ENCODE results near the gene MYO18B. TPM values are rescaled to one million over a fixed set of nuclear protein-coding genes. Genes with fewer than 3 reads are reported as not detected.

Gene MYO18B
- total RNA-seq, 1 experiment from 2014 or later, result 0.07 TPM

DNA sequence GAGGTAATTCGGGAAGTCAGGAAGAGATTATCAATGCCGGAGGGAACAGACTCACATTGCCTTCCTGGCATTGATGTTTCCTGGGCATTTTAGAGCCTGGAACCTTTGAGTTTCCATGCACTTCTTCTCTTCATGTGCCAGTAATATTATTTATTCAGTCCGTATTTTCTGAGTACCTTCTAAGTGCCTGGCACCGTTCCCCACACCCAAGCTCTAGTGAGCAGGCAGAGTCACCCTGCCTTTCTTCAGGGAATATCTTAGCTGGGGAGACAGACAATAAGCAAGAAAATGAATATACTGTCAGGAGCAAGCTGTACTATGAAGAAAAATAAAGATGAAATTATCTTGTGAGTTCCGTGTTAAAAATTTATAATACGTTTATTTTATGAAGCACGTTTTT is 291.1 kb downstream of the MYO18B start:
- Histone ChIP-seq H3K4me3 (ENCODE audit: low read depth, low read length) (no peak overlapping the region), H3K9me3 (no peaks in the 10 kb centered on the region), H3K4me1 (no peaks in the 10 kb centered on the region), H3K27me3 (replicated peaks; ENCODE audit: control insufficient read depth, insufficient read depth, low read length) (no peaks in the 10 kb centered on the region), H3K36me3 (ENCODE audit: control insufficient read depth, insufficient read depth, low read length) (no peaks in the 10 kb centered on the region)
- Mint-ChIP-seq H3K27me3 (ENCODE audit: insufficient read depth, unreplicated experiment) (peaks cover 3% of the 10 kb centered on the region), H3K9me3 (ENCODE audit: unreplicated experiment) (peaks cover 9% of the 10 kb centered on the region), H3K27ac (ENCODE audit: unreplicated experiment) (no peak overlapping the region), H3K4me1 (ENCODE audit: low read depth, unreplicated experiment) (no peaks in the 10 kb centered on the region), H3K36me3 (ENCODE audit: insufficient read depth, unreplicated experiment) (no peaks in the 10 kb centered on the region), H3K4me3 (ENCODE audit: unreplicated experiment) (no peak overlapping the region)
- POLR2A ChIA-PET, result no interaction called here
- intact Hi-C loops (cut with micrococcal nuclease; ENCODE audit: unreplicated experiment), result no loop called here
- no peak for DNase-seq
- CTCF ChIA-PET, result no interaction called here
- no TSS peak for BruUV-seq (replicated peaks)
- TF ChIP-seq, protein P1, sequence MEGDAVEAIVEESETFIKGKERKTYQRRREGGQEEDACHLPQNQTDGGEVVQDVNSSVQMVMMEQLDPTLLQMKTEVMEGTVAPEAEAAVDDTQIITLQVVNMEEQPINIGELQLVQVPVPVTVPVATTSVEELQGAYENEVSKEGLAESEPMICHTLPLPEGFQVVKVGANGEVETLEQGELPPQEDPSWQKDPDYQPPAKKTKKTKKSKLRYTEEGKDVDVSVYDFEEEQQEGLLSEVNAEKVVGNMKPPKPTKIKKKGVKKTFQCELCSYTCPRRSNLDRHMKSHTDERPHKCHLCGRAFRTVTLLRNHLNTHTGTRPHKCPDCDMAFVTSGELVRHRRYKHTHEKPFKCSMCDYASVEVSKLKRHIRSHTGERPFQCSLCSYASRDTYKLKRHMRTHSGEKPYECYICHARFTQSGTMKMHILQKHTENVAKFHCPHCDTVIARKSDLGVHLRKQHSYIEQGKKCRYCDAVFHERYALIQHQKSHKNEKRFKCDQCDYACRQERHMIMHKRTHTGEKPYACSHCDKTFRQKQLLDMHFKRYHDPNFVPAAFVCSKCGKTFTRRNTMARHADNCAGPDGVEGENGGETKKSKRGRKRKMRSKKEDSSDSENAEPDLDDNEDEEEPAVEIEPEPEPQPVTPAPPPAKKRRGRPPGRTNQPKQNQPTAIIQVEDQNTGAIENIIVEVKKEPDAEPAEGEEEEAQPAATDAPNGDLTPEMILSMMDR (IDR thresholded peaks at IDR 0.05; ENCODE audit: insufficient read depth in 1 of 2, low read depth in 1 of 2, low read length in 1 of 2, severe bottlenecking in 1 of 2, unreplicated experiment in 1 of 2), result no peak

DNA sequence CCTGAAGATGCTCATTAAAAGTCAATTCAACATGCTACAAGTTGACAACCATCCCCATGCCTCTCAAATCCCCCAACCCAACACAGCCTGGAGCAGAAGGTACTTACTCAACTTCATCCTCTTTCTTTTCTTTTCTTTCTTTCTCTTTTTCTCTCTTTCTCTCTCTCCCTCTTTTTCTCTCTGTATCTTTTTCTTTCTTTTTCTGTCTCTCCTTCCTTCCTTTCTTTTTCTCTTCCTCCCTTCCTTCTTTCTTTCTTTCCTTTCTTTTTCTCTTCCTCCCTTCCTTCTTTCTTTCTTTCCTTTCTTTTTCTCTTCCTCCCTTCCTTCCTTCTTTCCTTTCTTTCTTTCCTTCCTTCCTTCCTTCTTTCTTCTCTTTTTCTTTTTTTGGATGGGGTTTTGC is 291.6 kb downstream of the MYO18B start:
- H3K9me3 Mint-ChIP-seq (ENCODE audit: unreplicated experiment), result peaks cover 9% of the 10 kb centered on the region
- no peaks in the 10 kb centered on the region for H3K36me3 ChIP-seq (ENCODE audit: control insufficient read depth, insufficient read depth, low read length)
- no peak overlapping the region for H3K27ac Mint-ChIP-seq (ENCODE audit: unreplicated experiment)
- POLR2A ChIA-PET, result no interaction called here
- no peaks in the 10 kb centered on the region for H3K36me3 Mint-ChIP-seq (ENCODE audit: insufficient read depth, unreplicated experiment)
- CTCF ChIA-PET, result no interaction called here
- no peaks in the 10 kb centered on the region for H3K4me1 Mint-ChIP-seq (ENCODE audit: low read depth, unreplicated experiment)
- TF ChIP-seq, protein P1 (IDR thresholded peaks at IDR 0.05; ENCODE audit: insufficient read depth in 1 of 2, low read depth in 1 of 2, low read length in 1 of 2, severe bottlenecking in 1 of 2, unreplicated experiment in 1 of 2), result no peak
- H3K4me3 Mint-ChIP-seq (ENCODE audit: unreplicated experiment), result no peak overlapping the region
- no peaks in the 10 kb centered on the region for H3K9me3 ChIP-seq
- no peaks in the 10 kb centered on the region for H3K27me3 ChIP-seq (replicated peaks; ENCODE audit: control insufficient read depth, insufficient read depth, low read length)
- intact Hi-C loops (cut with micrococcal nuclease; ENCODE audit: unreplicated experiment), result no loop called here
- H3K4me1 ChIP-seq, result no peaks in the 10 kb centered on the region
- no TSS peak for BruUV-seq (replicated peaks)
- no peak for DNase-seq
- H3K4me3 ChIP-seq (ENCODE audit: low read depth, low read length), result no peak overlapping the region
- no peaks in the 10 kb centered on the region for H3K27me3 Mint-ChIP-seq (ENCODE audit: insufficient read depth, unreplicated experiment)

DNA sequence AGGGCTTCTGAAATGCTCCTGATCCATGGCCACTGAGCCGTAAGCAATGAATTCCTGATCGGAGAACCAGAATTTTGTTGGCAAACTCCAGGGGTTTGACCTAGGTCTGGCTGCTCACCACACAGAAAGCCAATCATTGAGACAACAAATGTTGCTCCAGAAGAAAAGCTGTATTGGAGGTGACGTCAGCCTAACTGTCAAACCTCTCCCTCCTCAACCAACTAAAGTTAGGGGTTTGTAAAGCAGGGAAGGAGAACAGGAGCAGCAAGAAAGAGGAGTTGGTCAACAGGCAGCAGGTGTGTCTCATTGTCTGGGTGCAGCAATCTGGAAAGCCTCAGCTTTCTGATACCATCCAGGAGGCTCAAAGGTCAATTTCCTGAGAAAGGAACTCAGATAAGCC is 293.5 kb downstream of the MYO18B start:
- no TSS peak for BruUV-seq (replicated peaks)
- Mint-ChIP-seq H3K4me3 (ENCODE audit: unreplicated experiment) (no peak overlapping the region), H3K27ac (ENCODE audit: unreplicated experiment) (no peak overlapping the region), H3K4me1 (ENCODE audit: low read depth, unreplicated experiment) (no peaks in the 10 kb centered on the region), H3K9me3 (ENCODE audit: unreplicated experiment) (peaks cover 9% of the 10 kb centered on the region), H3K36me3 (ENCODE audit: insufficient read depth, unreplicated experiment) (no peaks in the 10 kb centered on the region), H3K27me3 (ENCODE audit: insufficient read depth, unreplicated experiment) (no peaks in the 10 kb centered on the region)
- CTCF ChIA-PET, result interaction anchor here (0.7 kb wide), 1 partner anchor 608 kb away, joined by 3 read pairs; no protein-coding TSS in a partner anchor
- no peaks in the 10 kb centered on the region for H3K36me3 ChIP-seq (ENCODE audit: control insufficient read depth, insufficient read depth, low read length)
- H3K4me3 ChIP-seq (ENCODE audit: low read depth, low read length), result no peak overlapping the region
- POLR2A ChIA-PET, result no interaction called here
- H3K4me1 ChIP-seq, result no peaks in the 10 kb centered on the region
- TF ChIP-seq, protein P1 (IDR thresholded peaks at IDR 0.05; ENCODE audit: insufficient read depth in 1 of 2, low read depth in 1 of 2, low read length in 1 of 2, severe bottlenecking in 1 of 2, unreplicated experiment in 1 of 2), result no peak
- intact Hi-C loops (cut with micrococcal nuclease; ENCODE audit: unreplicated experiment), result no loop called here
- H3K9me3 ChIP-seq, result no peaks in the 10 kb centered on the region
- DNase-seq, result no peak
- no peaks in the 10 kb centered on the region for H3K27me3 ChIP-seq (replicated peaks; ENCODE audit: control insufficient read depth, insufficient read depth, low read length)
